Measurements from ENCODE around the gene TM2D3. TPM values are rescaled to one million over a fixed set of nuclear protein-coding genes. Genes with fewer than 3 reads are reported as not detected.
"Not testable (repeated sequence)": the region's sequence is repeated elsewhere in the genome, so short reads cannot be mapped to it uniquely, and the experiment has no call there.

Gene TM2D3
- total RNA-seq, 1 experiment from 2014 or later, result 48.8 TPM

DNA sequence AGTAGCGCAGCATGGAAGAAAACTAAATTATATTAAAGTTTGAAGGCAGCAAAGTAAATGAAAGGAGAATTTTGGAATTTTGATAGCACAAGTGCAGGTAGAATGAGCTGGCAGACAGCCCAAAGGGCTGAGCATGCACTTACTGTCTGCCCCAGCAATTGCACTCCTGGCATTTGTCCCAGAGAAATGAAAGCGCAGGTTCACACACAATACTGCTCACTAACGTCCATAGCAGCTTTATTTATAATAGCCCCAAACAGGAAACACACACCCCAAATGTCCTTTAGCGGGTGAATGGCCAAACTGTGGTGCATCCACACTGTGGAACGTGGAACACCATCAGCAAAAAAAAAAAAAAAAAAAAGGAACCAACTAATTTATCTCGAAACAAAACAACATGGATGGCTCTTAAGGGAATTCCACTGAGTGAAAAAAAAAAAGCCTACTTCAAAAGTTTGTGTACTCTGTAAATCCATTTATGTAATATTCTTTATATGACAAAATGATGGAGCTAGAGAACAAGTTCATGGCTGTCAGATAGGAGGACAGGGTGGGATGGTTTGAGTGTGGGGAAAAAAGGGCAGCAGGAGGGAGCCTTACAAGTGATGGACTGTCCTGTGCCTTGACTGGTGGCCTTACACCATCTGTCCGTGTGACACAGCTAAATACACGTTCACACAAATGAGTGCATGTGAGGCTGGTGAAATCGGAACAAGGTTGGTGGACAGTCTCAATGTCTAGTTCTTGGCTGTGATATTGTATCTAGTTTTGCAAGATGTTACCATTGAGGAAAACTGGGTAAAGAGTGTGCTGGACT lies 6.0 kb upstream of the TM2D3 start:
- BruUV-seq (replicated peaks), result no TSS peak
- no peak overlapping the region for H3K4me3 Mint-ChIP-seq (ENCODE audit: low read depth, unreplicated experiment)
- no peaks in the 10 kb centered on the region for H3K27me3 Mint-ChIP-seq (ENCODE audit: unreplicated experiment)
- H3K4me1 Mint-ChIP-seq (ENCODE audit: low read depth, unreplicated experiment), result no peaks in the 10 kb centered on the region
- no peak overlapping the region for H3K27ac Mint-ChIP-seq (ENCODE audit: unreplicated experiment)
- intact Hi-C loops (cut with micrococcal nuclease; ENCODE audit: unreplicated experiment), result no loop called here
- TF ChIP-seq, protein P1, sequence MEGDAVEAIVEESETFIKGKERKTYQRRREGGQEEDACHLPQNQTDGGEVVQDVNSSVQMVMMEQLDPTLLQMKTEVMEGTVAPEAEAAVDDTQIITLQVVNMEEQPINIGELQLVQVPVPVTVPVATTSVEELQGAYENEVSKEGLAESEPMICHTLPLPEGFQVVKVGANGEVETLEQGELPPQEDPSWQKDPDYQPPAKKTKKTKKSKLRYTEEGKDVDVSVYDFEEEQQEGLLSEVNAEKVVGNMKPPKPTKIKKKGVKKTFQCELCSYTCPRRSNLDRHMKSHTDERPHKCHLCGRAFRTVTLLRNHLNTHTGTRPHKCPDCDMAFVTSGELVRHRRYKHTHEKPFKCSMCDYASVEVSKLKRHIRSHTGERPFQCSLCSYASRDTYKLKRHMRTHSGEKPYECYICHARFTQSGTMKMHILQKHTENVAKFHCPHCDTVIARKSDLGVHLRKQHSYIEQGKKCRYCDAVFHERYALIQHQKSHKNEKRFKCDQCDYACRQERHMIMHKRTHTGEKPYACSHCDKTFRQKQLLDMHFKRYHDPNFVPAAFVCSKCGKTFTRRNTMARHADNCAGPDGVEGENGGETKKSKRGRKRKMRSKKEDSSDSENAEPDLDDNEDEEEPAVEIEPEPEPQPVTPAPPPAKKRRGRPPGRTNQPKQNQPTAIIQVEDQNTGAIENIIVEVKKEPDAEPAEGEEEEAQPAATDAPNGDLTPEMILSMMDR (IDR thresholded peaks at IDR 0.05; ENCODE audit: unreplicated experiment), result no peak
- no peaks in the 10 kb centered on the region for H3K36me3 Mint-ChIP-seq (ENCODE audit: insufficient read depth, unreplicated experiment)
- no peak for DNase-seq
- H3K9me3 Mint-ChIP-seq (ENCODE audit: low read depth, unreplicated experiment), result no peaks in the 10 kb centered on the region
- CTCF ChIA-PET, result no interaction called here

DNA sequence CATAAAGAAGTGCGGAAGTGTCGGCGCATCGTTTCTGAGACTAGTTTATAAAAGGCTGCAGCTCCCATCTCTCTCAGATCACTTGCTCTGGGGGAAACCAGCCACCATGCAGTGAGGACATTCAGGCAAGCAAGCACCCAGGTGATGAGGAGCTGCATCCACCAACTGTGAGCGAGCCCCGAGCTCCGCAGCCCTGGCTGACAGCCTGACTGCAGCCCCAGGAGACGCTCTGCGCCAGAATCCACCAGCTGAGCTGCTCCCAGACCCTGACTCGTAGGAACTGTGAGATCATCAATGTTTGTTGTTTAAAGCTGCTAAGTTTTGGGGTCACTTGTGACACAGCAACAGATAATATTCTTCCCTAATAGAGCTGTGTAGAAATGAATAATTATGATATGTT lies 5.0 kb upstream of the TM2D3 start:
- no peak for DNase-seq
- TF ChIP-seq, protein P1 (IDR thresholded peaks at IDR 0.05; ENCODE audit: unreplicated experiment), result no peak
- peaks cover 5% of the 10 kb centered on the region for H3K36me3 Mint-ChIP-seq (ENCODE audit: insufficient read depth, unreplicated experiment)
- no TSS peak for BruUV-seq (replicated peaks)
- H3K4me1 Mint-ChIP-seq (ENCODE audit: low read depth, unreplicated experiment), result no peaks in the 10 kb centered on the region
- intact Hi-C loops (cut with micrococcal nuclease; ENCODE audit: unreplicated experiment), result no loop called here
- no peaks in the 10 kb centered on the region for H3K9me3 Mint-ChIP-seq (ENCODE audit: low read depth, unreplicated experiment)
- H3K4me3 Mint-ChIP-seq (ENCODE audit: low read depth, unreplicated experiment), result no peak overlapping the region
- no peak overlapping the region for H3K27ac Mint-ChIP-seq (ENCODE audit: unreplicated experiment)
- H3K27me3 Mint-ChIP-seq (ENCODE audit: unreplicated experiment), result no peaks in the 10 kb centered on the region
- CTCF ChIA-PET, result no interaction called here

- H3K4me1 Mint-ChIP-seq (ENCODE audit: low read depth, unreplicated experiment); H3K27me3 Mint-ChIP-seq (ENCODE audit: unreplicated experiment); H3K27ac Mint-ChIP-seq (ENCODE audit: unreplicated experiment); H3K9me3 Mint-ChIP-seq (ENCODE audit: low read depth, unreplicated experiment); H3K4me3 Mint-ChIP-seq (ENCODE audit: low read depth, unreplicated experiment); DNase-seq; BruUV-seq (replicated peaks): not testable (repeated sequence)
- intact Hi-C loops (cut with micrococcal nuclease; ENCODE audit: unreplicated experiment), result loop anchor here (5.0 kb wide), 1 partner anchor 68 kb away; the partner anchor contains the start of gene TARS3
- CTCF ChIA-PET, result interaction anchor here (0.7 to 1.0 kb wide), 2 partner anchors 378 to 502 kb away, joined by 4 to 5 read pairs; no protein-coding TSS in a partner anchor
- peaks cover 23% of the 10 kb centered on the region for H3K36me3 Mint-ChIP-seq (ENCODE audit: insufficient read depth, unreplicated experiment)
Measured at GRCh38 chr15:101654624-101655337, 2.6 kb upstream of the TM2D3 start.

- H3K27me3 Mint-ChIP-seq (ENCODE audit: unreplicated experiment), result no peaks in the 10 kb centered on the region
- no peak overlapping the region for H3K27ac Mint-ChIP-seq (ENCODE audit: unreplicated experiment)
- H3K4me3 Mint-ChIP-seq (ENCODE audit: low read depth, unreplicated experiment), result no peak overlapping the region
- TF ChIP-seq, protein P1 (IDR thresholded peaks at IDR 0.05; ENCODE audit: unreplicated experiment), result no peak
- H3K9me3 Mint-ChIP-seq (ENCODE audit: low read depth, unreplicated experiment), result no peaks in the 10 kb centered on the region
- BruUV-seq (replicated peaks), result no TSS peak
- peaks cover 29% of the 10 kb centered on the region for H3K36me3 Mint-ChIP-seq (ENCODE audit: insufficient read depth, unreplicated experiment)
- H3K4me1 Mint-ChIP-seq (ENCODE audit: low read depth, unreplicated experiment), result peaks cover 7% of the 10 kb centered on the region
- CTCF ChIA-PET, result no interaction called here
- DNase-seq, result no peak
- intact Hi-C loops (cut with micrococcal nuclease; ENCODE audit: unreplicated experiment), result loop anchor here (5.0 kb wide), 1 partner anchor 68 kb away; the partner anchor contains the start of gene TARS3
Measured at GRCh38 chr15:101654171-101654570, 2.0 kb upstream of the TM2D3 start.

Measured in Calu3 (cell line).